DND-41 (cell line): ENCODE data around the gene RASGRF1.

Experiments used
- CTCF ChIP-seq: IDR thresholded peaks from 2 replicates; pipeline ENCODE4 v1.5.1; 2012; ENCODE audit warnings: borderline replicate concordance, low read length, moderate library complexity, mild to moderate bottlenecking; ENCODE audit not compliant: poor library complexity, severe bottlenecking; ENCODE audit errors: extremely low read depth
- EZH2 ChIP-seq: IDR thresholded peaks from 3 replicates; pipeline ENCODE4 v1.6.1; 2012; ENCODE audit warnings: borderline replicate concordance, low read depth, mild to moderate bottlenecking, moderate library complexity, low read length, inconsistent platforms; ENCODE audit not compliant: severe bottlenecking

- TF ChIP-seq CTCF (no peak), EZH2 (no peak)
Observed at GRCh38 chr15:78931439-78932257, 158.9 kb downstream of the RASGRF1 start.
